ENCODE data around the gene GCAT. TPM values are rescaled to one million over a fixed set of nuclear protein-coding genes. Genes with fewer than 3 reads are reported as not detected.
A peak's percentile ranks its signal among the peaks of the same experiment; 100 is the strongest.

GCAT gene
- total RNA-seq, 3 donors from 2014 or later (not counting 1 experiment from before 2014, with no cell fraction given), result 0.25 to 1.2 (median 0.28) TPM

DNA sequence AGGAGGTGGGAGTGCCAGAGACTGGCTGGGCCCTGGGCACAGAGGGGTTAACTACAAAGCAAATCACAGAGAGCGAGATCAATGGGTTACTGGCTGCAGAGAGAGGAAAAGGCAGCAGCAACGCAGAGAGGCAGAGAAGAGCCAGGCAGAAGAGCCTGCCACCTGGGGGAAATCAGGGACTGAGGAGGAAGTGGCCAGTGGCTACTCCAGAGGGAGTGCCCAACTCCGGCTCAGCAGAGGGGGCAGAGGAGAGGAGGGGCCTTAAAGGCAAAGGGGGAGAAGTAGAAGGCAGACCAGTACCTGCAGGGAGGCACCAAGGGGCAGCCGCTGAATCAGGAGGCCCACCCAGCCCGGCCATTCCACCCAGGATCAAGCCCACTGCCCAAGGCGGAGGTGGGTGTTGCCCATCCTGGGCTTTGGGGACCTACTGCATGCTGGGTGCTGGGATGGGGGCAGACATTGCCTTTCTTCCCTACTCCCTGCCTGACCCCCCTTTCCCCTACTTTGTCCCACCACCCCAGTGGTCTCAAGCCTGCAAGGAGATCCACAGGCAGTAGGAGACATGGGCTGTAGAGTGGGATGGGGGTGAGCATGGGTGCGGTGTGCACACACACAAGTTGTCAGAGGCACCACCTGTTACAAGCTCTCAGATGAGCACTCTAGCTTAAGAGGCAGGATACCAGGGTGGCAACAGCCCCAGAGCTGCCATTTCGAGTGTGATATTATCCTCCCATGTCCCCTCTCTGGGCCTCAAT is 14.5 kb downstream of the GCAT start:
- Mint-ChIP-seq H3K36me3 (no peaks in the 10 kb centered on the region), H3K4me1 (peaks cover 0 to 20% of the 10 kb centered on the region in 2 donors), H3K9me3 (no peaks in the 10 kb centered on the region), H3K27me3 (ENCODE audit: low read depth in 2 of 2) (peaks cover 0 to 21% of the 10 kb centered on the region in 2 donors), H3K4me3 (peak overlapping the region; percentile 21), H3K27ac (no peak overlapping the region)
- Histone ChIP-seq H3K9me3 (ENCODE audit: control insufficient read depth, insufficient read depth, low read length) (no peaks in the 10 kb centered on the region), H3K4me3 (ENCODE audit: low read length) (no peak overlapping the region), H3K4me1 (ENCODE audit: control insufficient read depth, insufficient read depth, low read length) (peaks cover 24% of the 10 kb centered on the region), H3K27me3 (ENCODE audit: control insufficient read depth, insufficient read depth, low read length) (no peaks in the 10 kb centered on the region), H3K36me3 (ENCODE audit: control insufficient read depth, insufficient read depth, low read length) (no peaks in the 10 kb centered on the region), H3K27ac (ENCODE audit: low read length) (no peak overlapping the region)
- ATAC-seq (no peak), DNase-seq (no peak)
- TF ChIP-seq, protein P1, sequence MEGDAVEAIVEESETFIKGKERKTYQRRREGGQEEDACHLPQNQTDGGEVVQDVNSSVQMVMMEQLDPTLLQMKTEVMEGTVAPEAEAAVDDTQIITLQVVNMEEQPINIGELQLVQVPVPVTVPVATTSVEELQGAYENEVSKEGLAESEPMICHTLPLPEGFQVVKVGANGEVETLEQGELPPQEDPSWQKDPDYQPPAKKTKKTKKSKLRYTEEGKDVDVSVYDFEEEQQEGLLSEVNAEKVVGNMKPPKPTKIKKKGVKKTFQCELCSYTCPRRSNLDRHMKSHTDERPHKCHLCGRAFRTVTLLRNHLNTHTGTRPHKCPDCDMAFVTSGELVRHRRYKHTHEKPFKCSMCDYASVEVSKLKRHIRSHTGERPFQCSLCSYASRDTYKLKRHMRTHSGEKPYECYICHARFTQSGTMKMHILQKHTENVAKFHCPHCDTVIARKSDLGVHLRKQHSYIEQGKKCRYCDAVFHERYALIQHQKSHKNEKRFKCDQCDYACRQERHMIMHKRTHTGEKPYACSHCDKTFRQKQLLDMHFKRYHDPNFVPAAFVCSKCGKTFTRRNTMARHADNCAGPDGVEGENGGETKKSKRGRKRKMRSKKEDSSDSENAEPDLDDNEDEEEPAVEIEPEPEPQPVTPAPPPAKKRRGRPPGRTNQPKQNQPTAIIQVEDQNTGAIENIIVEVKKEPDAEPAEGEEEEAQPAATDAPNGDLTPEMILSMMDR (IDR thresholded peaks at IDR 0.05), result no peak
- 83% methylated on average over 8 of the region's 8 CpGs for WGBS (ENCODE audit: insufficient coverage)
- intact Hi-C loops (cut with micrococcal nuclease), result no loop called here

DNA sequence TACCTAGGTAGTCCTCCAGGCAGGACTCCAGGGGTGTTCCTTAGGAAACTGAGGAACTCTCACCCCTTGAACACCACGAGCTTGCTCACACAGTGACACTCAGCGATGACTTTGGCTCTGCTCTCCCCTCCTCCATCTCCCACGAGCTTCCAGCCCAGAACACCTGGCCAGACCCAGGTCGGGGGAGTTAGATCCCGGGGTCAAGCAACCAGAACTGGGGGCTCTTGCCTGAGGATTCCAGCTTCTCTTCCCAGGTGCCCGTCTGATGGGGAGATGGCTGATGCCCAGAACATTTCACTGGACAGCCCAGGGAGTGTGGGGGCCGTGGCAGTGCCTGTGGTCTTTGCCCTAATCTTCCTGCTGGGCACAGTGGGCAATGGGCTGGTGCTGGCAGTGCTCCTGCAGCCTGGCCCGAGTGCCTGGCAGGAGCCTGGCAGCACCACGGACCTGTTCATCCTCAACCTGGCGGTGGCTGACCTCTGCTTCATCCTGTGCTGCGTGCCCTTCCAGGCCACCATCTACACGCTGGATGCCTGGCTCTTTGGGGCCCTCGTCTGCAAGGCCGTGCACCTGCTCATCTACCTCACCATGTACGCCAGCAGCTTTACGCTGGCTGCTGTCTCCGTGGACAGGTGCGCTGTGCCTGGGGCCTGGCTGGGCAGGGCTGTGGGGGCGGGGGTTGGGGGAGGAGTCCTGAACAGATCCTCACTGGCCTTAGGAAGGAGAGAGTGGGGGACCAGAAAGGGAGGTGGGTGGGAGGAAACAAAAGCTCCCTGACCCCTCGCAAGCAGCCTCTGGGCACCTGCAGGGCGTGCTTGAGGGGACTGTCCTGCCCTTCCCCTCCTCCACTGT is 15.6 kb downstream of the GCAT start, which contains the start of gene GALR3:
Gene GALR3 (plus strand): TSS at position 249 of the 852 bp plus-strand sequence. CDS start 25 bp downstream, at position 274.
- no peaks in the 10 kb centered on the region for H3K36me3 ChIP-seq (ENCODE audit: control insufficient read depth, insufficient read depth, low read length)
- intact Hi-C loops (cut with micrococcal nuclease), result no loop called here
- H3K36me3 Mint-ChIP-seq, result no peaks in the 10 kb centered on the region
- no peak within 1 kb of the TSS for H3K4me3 ChIP-seq (ENCODE audit: low read length)
- ATAC-seq (no peak), DNase-seq (no peak)
- no peaks in the 10 kb centered on the region for H3K9me3 ChIP-seq (ENCODE audit: control insufficient read depth, insufficient read depth, low read length)
- no peak within 1 kb of the TSS for H3K27ac ChIP-seq (ENCODE audit: low read length)
- peak within 1 kb of the TSS; percentile 47 for H3K4me3 Mint-ChIP-seq
- TF ChIP-seq, protein P1 (IDR thresholded peaks at IDR 0.05), result no peak
- H3K27me3 Mint-ChIP-seq (ENCODE audit: low read depth in 2 of 2), result peaks cover 0 to 17% of the 10 kb centered on the region in 2 donors
- no peaks in the 10 kb centered on the region for H3K9me3 Mint-ChIP-seq
- WGBS (ENCODE audit: insufficient coverage), result 96% methylated on average over 21 of the region's 21 CpGs
- no peak within 1 kb of the TSS for H3K27ac Mint-ChIP-seq
- H3K4me1 Mint-ChIP-seq, result peaks cover 0 to 12% of the 10 kb centered on the region in 2 donors
- no peaks in the 10 kb centered on the region for H3K27me3 ChIP-seq (ENCODE audit: control insufficient read depth, insufficient read depth, low read length)
- peaks cover 13% of the 10 kb centered on the region for H3K4me1 ChIP-seq (ENCODE audit: control insufficient read depth, insufficient read depth, low read length)

DNA sequence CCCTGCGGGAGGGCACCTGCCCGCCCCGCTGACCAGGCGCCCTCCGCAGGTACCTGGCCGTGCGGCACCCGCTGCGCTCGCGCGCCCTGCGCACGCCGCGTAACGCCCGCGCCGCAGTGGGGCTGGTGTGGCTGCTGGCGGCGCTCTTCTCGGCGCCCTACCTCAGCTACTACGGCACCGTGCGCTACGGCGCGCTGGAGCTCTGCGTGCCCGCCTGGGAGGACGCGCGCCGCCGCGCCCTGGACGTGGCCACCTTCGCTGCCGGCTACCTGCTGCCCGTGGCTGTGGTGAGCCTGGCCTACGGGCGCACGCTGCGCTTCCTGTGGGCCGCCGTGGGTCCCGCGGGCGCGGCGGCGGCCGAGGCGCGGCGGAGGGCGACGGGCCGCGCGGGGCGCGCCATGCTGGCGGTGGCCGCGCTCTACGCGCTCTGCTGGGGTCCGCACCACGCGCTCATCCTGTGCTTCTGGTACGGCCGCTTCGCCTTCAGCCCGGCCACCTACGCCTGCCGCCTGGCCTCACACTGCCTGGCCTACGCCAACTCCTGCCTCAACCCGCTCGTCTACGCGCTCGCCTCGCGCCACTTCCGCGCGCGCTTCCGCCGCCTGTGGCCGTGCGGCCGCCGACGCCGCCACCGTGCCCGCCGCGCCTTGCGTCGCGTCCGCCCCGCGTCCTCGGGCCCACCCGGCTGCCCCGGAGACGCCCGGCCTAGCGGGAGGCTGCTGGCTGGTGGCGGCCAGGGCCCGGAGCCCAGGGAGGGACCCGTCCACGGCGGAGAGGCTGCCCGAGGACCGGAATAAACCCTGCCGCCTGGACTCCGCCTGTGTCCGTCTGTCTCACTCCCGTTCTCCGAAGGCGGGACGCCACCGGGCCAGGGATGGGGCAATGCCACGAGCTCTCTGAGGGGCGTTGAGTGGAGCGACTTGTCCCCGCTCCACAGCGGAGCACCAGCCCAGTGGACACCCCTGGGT is 17.2 kb downstream of the GCAT start:
- Histone ChIP-seq H3K27me3 (ENCODE audit: control insufficient read depth, insufficient read depth, low read length) (no peaks in the 10 kb centered on the region), H3K4me1 (ENCODE audit: control insufficient read depth, insufficient read depth, low read length) (peaks cover 4% of the 10 kb centered on the region), H3K27ac (ENCODE audit: low read length) (no peak overlapping the region), H3K36me3 (ENCODE audit: control insufficient read depth, insufficient read depth, low read length) (peaks cover 1% of the 10 kb centered on the region), H3K9me3 (ENCODE audit: control insufficient read depth, insufficient read depth, low read length) (no peaks in the 10 kb centered on the region), H3K4me3 (ENCODE audit: low read length) (no peak overlapping the region)
- Mint-ChIP-seq H3K4me3 (peak overlapping the region; percentile 85), H3K27ac (no peak overlapping the region), H3K4me1 (peaks cover 0 to 6% of the 10 kb centered on the region in 2 donors), H3K36me3 (no peaks in the 10 kb centered on the region), H3K9me3 (no peaks in the 10 kb centered on the region), H3K27me3 (ENCODE audit: low read depth in 2 of 2) (peaks cover 0 to 11% of the 10 kb centered on the region in 2 donors)
- 13% methylated on average over 135 of the region's 135 CpGs for WGBS (ENCODE audit: insufficient coverage)
- TF ChIP-seq, protein P1 (IDR thresholded peaks at IDR 0.05), result no peak
- peak in 1 of 2 donors; percentile 36 for DNase-seq
- peak in 2 of 3 donors; percentile 55 to 66 for ATAC-seq
- intact Hi-C loops (cut with micrococcal nuclease), result no loop called here
